ENCODE data around the gene PGLYRP2. TPM values are rescaled to one million over a fixed set of nuclear protein-coding genes. Genes with fewer than 3 reads are reported as not detected.
A peak's percentile ranks its signal among the peaks of the same experiment; 100 is the strongest.

The PGLYRP2 gene
- total and polyA plus RNA-seq, 9 of the 15 experiments (the other 6 are each of a cell fraction or from before 2014, with no cell fraction given) = not detected

DNA sequence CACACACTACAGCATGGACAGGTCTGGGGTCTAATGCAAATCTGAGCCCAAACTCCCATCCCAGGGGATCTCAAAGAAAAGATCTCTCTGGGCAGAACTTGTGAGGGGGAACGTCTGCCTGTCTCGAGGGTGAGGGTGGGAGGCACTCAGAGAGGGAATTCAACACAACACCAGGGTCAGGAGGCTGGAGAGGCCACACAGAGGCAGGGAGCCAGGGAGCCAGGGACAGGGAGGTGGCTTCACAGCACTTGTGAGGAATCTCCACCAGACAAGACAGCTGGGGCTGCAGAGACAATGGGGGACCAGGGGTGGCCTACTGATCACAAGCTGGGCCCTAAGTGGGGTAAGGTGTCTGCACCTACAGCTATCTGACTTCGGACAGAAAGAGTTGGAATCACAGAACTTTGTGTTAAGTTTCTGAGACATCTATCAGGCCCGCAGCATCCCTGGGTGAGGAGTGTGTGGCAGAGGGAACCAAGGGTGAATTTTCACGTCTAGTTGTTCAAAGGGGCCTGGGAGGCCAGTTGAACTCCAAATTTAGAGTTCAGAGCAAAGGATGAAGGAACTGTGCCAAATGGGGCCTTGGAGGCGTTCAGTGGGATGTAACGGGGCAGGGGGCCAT lies 47.8 kb downstream of the PGLYRP2 start:
- peak overlapping the region; percentile 96 to 99 for H3K9ac ChIP-seq (ENCODE audit: insufficient read depth in 1 of 2, low read depth in 2 of 2, low read length in 2 of 2)
- ChIA-PET CTCF (ENCODE audit: low intra/inter-chr PET ratio) (no interaction called here), POLR2A (interaction anchor here (0.9 to 4.0 kb wide), 3 partner anchors 12 to 120 kb away, joined by 3 to 54 read pairs (median 4); partner anchors contain the start of genes AKAP8 and AKAP8L)
- WGBS (ENCODE audit: insufficient coverage, low coverage, missing lambda C conversion rate) = 16% methylated on average over 7 of the region's 7 CpGs
- peaks cover 46% of the 10 kb centered on the region; the same call in 2 of the 3 replicates for H3K36me3 ChIP-seq (ENCODE audit: control insufficient read depth, insufficient read depth, low read length)
- FAIRE-seq = no peak
- in situ Hi-C loops (cut with MboI) (no loop called here), intact Hi-C loops (cut with micrococcal nuclease) (loop anchor here (2.0 kb wide), 1 partner anchor 13 kb away; the partner anchor contains the start of gene AKAP8L)
- TSS peak; percentile 60 for BruUV-seq (replicated peaks)
- peak overlapping the region; percentile 99 for H3K4me3 ChIP-seq
- 0 out of 2 replicates have a peak overlapping the region, but pooled peaks have one; percentile 51 for H2AFZ ChIP-seq (ENCODE audit: low read depth, low read length)
- H3K27me3 ChIP-seq (ENCODE audit: control insufficient read depth in 2 of 2, insufficient read depth in 2 of 2, low read length in 2 of 2) = no peaks in the 10 kb centered on the region
- H3K9me3 ChIP-seq (replicated peaks; ENCODE audit: control insufficient read depth, insufficient read depth, low read depth, low read length) = no peaks in the 10 kb centered on the region
- H3K4me1 ChIP-seq (replicated peaks in 1 of 2; ENCODE audit: control insufficient read depth in 2 of 2, insufficient read depth in 2 of 2, low read length in 2 of 2) = peaks cover 13 to 50% of the 10 kb centered on the region in 2 experiments
- H3K9me1 ChIP-seq (ENCODE audit: control insufficient read depth, insufficient read depth, low read length) = peaks cover 5% of the 10 kb centered on the region
- H3K4me2 ChIP-seq (ENCODE audit: insufficient read depth, low read length) = peak overlapping the region; percentile 76
- H4K20me1 ChIP-seq (replicated peaks; ENCODE audit: control insufficient read depth, insufficient read depth, low read length) = no peaks in the 10 kb centered on the region
- peak; percentile 14 for ATAC-seq
- peak overlapping the region; percentile 91 for H3K27ac ChIP-seq (ENCODE audit: extremely low read depth, low read depth, low read length)
- peaks cover 44% of the 10 kb centered on the region for H3K79me2 ChIP-seq (ENCODE audit: control insufficient read depth, insufficient read depth, low read length)
- peak in 1 of 4 experiments; percentile 16 for DNase-seq (ENCODE audit: extremely low read depth in 1 of 4, low spot score in 3 of 4)
- TF ChIP-seq ZNF778 (CRISPR knock-in tag; IDR thresholded peaks at IDR 0.05) = no peak
- TF ChIP-seq ATF3 (IDR thresholded peaks at IDR 0.05) = no peak
- TF ChIP-seq ATF3 (CRISPR knock-in tag; conservative IDR thresholded peaks at IDR 0.05) = no peak
- TF ChIP-seq TEAD1 (CRISPR knock-in tag; IDR thresholded peaks at IDR 0.05) = 0 out of 4 replicates have a peak, but pooled peaks of 1 of the 2 experiments have one; percentile 48
